VCaP (cell line): ENCODE data around the gene MIPEP.

Source experiments
- H3K27ac ChIP-seq: fragments of 450-650 bp; 2 replicates; pipeline ENCODE4 v1.5.1; 2017
- TF ChIP-seq, protein P1 (sequence below): fragments of 450-650 bp; conservative IDR thresholded peaks from 2 replicates; pipeline ENCODE4 v1.5.1; 2017; ENCODE audit warnings: mild to moderate bottlenecking, moderate library complexity

Gene MIPEP

DNA sequence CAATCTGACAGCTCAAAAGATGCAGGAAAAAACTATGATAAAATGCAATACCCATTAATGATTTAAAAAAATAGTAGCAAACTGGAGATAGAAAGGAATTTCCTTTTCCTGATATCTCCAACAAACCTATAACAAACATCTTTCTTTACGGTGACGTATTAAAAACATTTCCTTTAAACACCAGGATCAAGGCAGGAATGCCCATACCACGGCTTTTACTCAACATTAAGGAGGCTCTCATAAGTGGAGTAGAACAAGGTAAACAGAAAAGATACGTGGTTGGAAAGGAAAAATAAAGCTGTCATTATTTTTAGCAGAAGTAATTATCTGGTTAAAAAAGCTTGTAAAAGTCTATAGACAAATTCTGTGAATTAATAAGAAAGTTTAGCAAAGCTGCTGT lies 61.1 kb downstream of the MIPEP start:
- TF ChIP-seq, protein P1, sequence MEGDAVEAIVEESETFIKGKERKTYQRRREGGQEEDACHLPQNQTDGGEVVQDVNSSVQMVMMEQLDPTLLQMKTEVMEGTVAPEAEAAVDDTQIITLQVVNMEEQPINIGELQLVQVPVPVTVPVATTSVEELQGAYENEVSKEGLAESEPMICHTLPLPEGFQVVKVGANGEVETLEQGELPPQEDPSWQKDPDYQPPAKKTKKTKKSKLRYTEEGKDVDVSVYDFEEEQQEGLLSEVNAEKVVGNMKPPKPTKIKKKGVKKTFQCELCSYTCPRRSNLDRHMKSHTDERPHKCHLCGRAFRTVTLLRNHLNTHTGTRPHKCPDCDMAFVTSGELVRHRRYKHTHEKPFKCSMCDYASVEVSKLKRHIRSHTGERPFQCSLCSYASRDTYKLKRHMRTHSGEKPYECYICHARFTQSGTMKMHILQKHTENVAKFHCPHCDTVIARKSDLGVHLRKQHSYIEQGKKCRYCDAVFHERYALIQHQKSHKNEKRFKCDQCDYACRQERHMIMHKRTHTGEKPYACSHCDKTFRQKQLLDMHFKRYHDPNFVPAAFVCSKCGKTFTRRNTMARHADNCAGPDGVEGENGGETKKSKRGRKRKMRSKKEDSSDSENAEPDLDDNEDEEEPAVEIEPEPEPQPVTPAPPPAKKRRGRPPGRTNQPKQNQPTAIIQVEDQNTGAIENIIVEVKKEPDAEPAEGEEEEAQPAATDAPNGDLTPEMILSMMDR: no peak
- no peak overlapping the region for H3K27ac ChIP-seq

DNA sequence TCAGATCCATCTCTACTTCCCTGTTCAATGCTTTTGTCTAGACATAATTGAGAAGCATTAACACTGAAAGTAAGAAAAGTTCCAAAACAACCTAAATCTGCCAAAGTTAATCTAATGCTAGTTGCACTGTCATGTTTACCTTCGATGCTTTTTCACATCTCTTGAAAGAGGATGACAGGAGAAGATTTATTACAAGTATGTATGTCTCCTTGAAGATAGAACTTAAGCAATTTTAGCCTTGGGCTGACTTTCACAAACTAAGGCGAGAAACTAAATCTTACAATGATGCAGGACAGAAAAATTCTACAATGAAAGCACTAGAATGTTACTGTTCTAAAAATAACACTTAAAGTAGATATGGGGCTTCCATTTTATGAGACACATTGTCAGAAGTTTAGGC lies 64.0 kb downstream of the MIPEP start:
- TF ChIP-seq, protein P1: no peak
- no peak overlapping the region for H3K27ac ChIP-seq

- TF ChIP-seq, protein P1: no peak
- H3K27ac ChIP-seq: no peak overlapping the region
Observed at GRCh38 chr13:23824371-23824770, 64.8 kb downstream of the MIPEP start.

- TF ChIP-seq, protein P1: no peak
- no peak overlapping the region for H3K27ac ChIP-seq
Observed at GRCh38 chr13:23822252-23822824, 66.9 kb downstream of the MIPEP start.

DNA sequence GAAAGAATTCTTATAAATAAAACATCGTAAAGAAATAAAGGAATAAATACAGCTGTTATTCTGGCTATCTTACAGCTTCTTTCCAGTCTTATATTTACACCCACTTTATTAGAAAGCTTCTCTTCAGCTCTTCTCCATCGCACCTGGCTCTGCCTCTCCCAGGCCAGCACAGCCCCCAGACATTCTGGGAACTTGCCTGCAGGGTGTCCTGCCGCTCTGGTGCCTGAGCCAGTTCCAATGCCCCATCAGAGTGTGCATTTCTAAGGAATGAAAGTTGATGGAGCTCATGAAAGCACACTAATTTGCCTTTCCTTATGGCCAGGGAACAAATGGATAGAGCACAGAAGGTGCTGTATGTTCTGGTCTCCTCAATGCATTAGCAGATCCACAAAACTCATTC lies 68.7 kb downstream of the MIPEP start:
- H3K27ac ChIP-seq: no peak overlapping the region
- TF ChIP-seq, protein P1: no peak

DNA sequence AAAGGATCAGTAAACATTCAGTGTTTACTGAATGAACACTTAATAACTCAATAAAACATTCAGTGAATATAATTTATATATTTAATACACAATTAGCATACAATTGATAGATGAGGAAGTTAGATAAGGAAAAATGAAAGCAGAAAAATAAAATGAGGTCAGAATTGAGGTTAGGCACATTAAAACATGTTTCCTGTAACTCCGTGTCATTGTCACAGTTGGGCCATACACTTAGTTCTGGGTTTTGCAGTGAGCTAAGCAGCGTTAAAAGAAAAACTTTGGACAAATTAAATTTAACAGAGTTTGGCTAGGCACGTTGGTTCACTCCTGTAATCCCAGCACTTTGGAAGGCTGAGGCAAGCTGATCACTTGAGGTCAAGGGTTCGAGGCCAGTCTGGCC lies 71.4 kb downstream of the MIPEP start:
- TF ChIP-seq, protein P1: no peak
- H3K27ac ChIP-seq: no peak overlapping the region

- H3K27ac ChIP-seq: no peak overlapping the region
- TF ChIP-seq, protein P1: no peak
Observed at GRCh38 chr13:23817136-23817535, 72.1 kb downstream of the MIPEP start.
